ENCODE data around the gene ULBP3.

DNA sequence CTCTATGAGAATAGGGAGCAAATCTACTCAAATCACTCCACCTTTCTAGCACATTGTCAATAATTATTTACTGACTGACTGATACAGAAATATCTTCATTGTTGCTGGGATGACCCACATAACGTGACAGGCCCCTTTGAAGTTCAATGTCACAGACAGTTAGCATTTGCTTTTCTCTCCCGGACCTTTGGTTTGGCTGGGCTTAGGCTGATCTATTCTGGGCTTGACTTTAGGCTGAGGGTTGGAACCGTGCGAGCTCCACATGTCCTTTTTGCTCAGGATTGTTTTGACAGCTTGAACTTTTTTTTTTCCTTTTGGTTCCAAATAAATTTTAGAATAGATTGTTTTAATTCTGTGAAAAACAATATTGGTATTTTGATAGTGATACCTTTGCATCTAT is 12.0 kb downstream of the ULBP3 start:
- TF ChIP-seq, protein P1, sequence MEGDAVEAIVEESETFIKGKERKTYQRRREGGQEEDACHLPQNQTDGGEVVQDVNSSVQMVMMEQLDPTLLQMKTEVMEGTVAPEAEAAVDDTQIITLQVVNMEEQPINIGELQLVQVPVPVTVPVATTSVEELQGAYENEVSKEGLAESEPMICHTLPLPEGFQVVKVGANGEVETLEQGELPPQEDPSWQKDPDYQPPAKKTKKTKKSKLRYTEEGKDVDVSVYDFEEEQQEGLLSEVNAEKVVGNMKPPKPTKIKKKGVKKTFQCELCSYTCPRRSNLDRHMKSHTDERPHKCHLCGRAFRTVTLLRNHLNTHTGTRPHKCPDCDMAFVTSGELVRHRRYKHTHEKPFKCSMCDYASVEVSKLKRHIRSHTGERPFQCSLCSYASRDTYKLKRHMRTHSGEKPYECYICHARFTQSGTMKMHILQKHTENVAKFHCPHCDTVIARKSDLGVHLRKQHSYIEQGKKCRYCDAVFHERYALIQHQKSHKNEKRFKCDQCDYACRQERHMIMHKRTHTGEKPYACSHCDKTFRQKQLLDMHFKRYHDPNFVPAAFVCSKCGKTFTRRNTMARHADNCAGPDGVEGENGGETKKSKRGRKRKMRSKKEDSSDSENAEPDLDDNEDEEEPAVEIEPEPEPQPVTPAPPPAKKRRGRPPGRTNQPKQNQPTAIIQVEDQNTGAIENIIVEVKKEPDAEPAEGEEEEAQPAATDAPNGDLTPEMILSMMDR (IDR thresholded peaks at IDR 0.05 in 2 of 3, conservative IDR thresholded peaks at IDR 0.05 in 1 of 3; ENCODE audit: borderline replicate concordance in 1 of 3, insufficient read depth in 1 of 3, low read depth in 2 of 3, low read length in 2 of 3): no peak
- no peak for TF ChIP-seq EZH2 (IDR thresholded peaks at IDR 0.05)
- no peak for TF ChIP-seq JUND (IDR thresholded peaks at IDR 0.05)
- TF ChIP-seq POLR2A (IDR thresholded peaks at IDR 0.05; ENCODE audit: borderline replicate concordance, extremely low read depth, insufficient read depth, insufficient read length): no peak
- TF ChIP-seq, protein P2, sequence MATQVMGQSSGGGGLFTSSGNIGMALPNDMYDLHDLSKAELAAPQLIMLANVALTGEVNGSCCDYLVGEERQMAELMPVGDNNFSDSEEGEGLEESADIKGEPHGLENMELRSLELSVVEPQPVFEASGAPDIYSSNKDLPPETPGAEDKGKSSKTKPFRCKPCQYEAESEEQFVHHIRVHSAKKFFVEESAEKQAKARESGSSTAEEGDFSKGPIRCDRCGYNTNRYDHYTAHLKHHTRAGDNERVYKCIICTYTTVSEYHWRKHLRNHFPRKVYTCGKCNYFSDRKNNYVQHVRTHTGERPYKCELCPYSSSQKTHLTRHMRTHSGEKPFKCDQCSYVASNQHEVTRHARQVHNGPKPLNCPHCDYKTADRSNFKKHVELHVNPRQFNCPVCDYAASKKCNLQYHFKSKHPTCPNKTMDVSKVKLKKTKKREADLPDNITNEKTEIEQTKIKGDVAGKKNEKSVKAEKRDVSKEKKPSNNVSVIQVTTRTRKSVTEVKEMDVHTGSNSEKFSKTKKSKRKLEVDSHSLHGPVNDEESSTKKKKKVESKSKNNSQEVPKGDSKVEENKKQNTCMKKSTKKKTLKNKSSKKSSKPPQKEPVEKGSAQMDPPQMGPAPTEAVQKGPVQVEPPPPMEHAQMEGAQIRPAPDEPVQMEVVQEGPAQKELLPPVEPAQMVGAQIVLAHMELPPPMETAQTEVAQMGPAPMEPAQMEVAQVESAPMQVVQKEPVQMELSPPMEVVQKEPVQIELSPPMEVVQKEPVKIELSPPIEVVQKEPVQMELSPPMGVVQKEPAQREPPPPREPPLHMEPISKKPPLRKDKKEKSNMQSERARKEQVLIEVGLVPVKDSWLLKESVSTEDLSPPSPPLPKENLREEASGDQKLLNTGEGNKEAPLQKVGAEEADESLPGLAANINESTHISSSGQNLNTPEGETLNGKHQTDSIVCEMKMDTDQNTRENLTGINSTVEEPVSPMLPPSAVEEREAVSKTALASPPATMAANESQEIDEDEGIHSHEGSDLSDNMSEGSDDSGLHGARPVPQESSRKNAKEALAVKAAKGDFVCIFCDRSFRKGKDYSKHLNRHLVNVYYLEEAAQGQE (IDR thresholded peaks at IDR 0.05; ENCODE audit: low read depth): no peak
- no peak for TF ChIP-seq SP1 (IDR thresholded peaks at IDR 0.05; ENCODE audit: low read depth)
- TF ChIP-seq, protein P3, sequence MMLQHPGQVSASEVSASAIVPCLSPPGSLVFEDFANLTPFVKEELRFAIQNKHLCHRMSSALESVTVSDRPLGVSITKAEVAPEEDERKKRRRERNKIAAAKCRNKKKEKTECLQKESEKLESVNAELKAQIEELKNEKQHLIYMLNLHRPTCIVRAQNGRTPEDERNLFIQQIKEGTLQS (IDR thresholded peaks at IDR 0.05): no peak
- TF ChIP-seq ZNF274 (IDR thresholded peaks at IDR 0.05; ENCODE audit: low read depth, low read length): no peak
- TF ChIP-seq ZFX (IDR thresholded peaks at IDR 0.05): no peak

Data from HCT116 (cell line).